ENCODE measurements around the gene ADAM15. TPM values are rescaled to one million over a fixed set of nuclear protein-coding genes. Genes with fewer than 3 reads are reported as not detected.

The ADAM15 gene
- total RNA-seq, 1 experiment from 2014 or later: 187 TPM

- H3K27me3 ChIP-seq (ENCODE audit: insufficient read depth, low read depth): no peaks in the 10 kb centered on the region
- H3K36me3 ChIP-seq (ENCODE audit: low read depth): no peaks in the 10 kb centered on the region
- CTCF ChIA-PET: interaction anchor here (0.6 kb wide), 1 partner anchor 68 kb away, joined by 6 read pairs; no protein-coding TSS in a partner anchor
- intact Hi-C loops (cut with micrococcal nuclease; ENCODE audit: unreplicated experiment): loop anchor here (2.0 kb wide), 1 partner anchor 35 kb away; no protein-coding TSS in a partner anchor
- peak in 1 of 2 experiments; percentile 53 for DNase-seq
- BruUV-seq (replicated peaks): no TSS peak
- no peak overlapping the region for H3K27ac ChIP-seq
- H3K9me3 ChIP-seq (ENCODE audit: insufficient read depth, low read depth): no peaks in the 10 kb centered on the region
- H3K79me2 ChIP-seq (ENCODE audit: low read depth): no peaks in the 10 kb centered on the region
- peaks cover 8% of the 10 kb centered on the region; the same call in 1 of the 2 replicates for H3F3A ChIP-seq (ENCODE audit: insufficient read depth, low read depth)
- H2AFZ ChIP-seq: no peak overlapping the region
- H3K4me2 ChIP-seq: peak overlapping the region; percentile 25; the same call in 1 of the 2 replicates
- H3K9me2 ChIP-seq (ENCODE audit: insufficient read depth): no peaks in the 10 kb centered on the region
- POLR2A ChIA-PET (ENCODE audit: unreplicated experiment): no interaction called here
- H4K20me1 ChIP-seq (ENCODE audit: insufficient read depth): no peaks in the 10 kb centered on the region
- H3K4me1 ChIP-seq (replicated peaks; ENCODE audit: insufficient read depth): 0 out of 2 replicates have a peak, but pooled peaks cover 4% of the 10 kb centered on the region
- TF ChIP-seq CTCF (conservative IDR thresholded peaks at IDR 0.05) (peak; percentile 56; the same call in 1 of the 2 replicates), EZH2 (IDR thresholded peaks at IDR 0.05; ENCODE audit: low read depth) (no peak)
- H3K4me3 ChIP-seq: no peak overlapping the region
Measured at GRCh38 chr1:155093911-155094621, 43.0 kb downstream of the ADAM15 start.

GRCh38 chr1:155094622-155094948 is 43.5 kb downstream of the ADAM15 start:
- no TSS peak for BruUV-seq (replicated peaks)
- CTCF ChIA-PET: no interaction called here
- 0 out of 2 replicates have a peak, but pooled peaks cover 4% of the 10 kb centered on the region for H3K4me1 ChIP-seq (replicated peaks; ENCODE audit: insufficient read depth)
- no peak overlapping the region for H3K4me3 ChIP-seq
- POLR2A ChIA-PET (ENCODE audit: unreplicated experiment): no interaction called here
- no peaks in the 10 kb centered on the region for H3K79me2 ChIP-seq (ENCODE audit: low read depth)
- H3K27me3 ChIP-seq (ENCODE audit: insufficient read depth, low read depth): no peaks in the 10 kb centered on the region
- no peak overlapping the region for H2AFZ ChIP-seq
- H3K9me2 ChIP-seq (ENCODE audit: insufficient read depth): no peaks in the 10 kb centered on the region
- TF ChIP-seq CTCF (conservative IDR thresholded peaks at IDR 0.05): no peak; the same call in 1 of the 2 replicates
- TF ChIP-seq EZH2 (IDR thresholded peaks at IDR 0.05; ENCODE audit: low read depth): no peak
- peaks cover 8% of the 10 kb centered on the region; the same call in 1 of the 2 replicates for H3F3A ChIP-seq (ENCODE audit: insufficient read depth, low read depth)
- no peak overlapping the region for H3K27ac ChIP-seq
- no peak for DNase-seq
- H3K4me2 ChIP-seq: no peak overlapping the region
- H4K20me1 ChIP-seq (ENCODE audit: insufficient read depth): no peaks in the 10 kb centered on the region
- no peaks in the 10 kb centered on the region for H3K9me3 ChIP-seq (ENCODE audit: insufficient read depth, low read depth)
- intact Hi-C loops (cut with micrococcal nuclease; ENCODE audit: unreplicated experiment): loop anchor here (2.0 kb wide), 1 partner anchor 34 kb away; no protein-coding TSS in a partner anchor
- H3K36me3 ChIP-seq (ENCODE audit: low read depth): no peaks in the 10 kb centered on the region

GRCh38 chr1:155099331-155099730 is 48.2 kb downstream of the ADAM15 start:
- no peak overlapping the region for H3K4me3 ChIP-seq
- no peak overlapping the region for H3K4me2 ChIP-seq
- no peaks in the 10 kb centered on the region for H3K79me2 ChIP-seq (ENCODE audit: low read depth)
- no peaks in the 10 kb centered on the region for H3K4me1 ChIP-seq (replicated peaks; ENCODE audit: insufficient read depth)
- no peaks in the 10 kb centered on the region for H3K36me3 ChIP-seq (ENCODE audit: low read depth)
- H3K27ac ChIP-seq: no peak overlapping the region
- BruUV-seq (replicated peaks): no TSS peak
- H3K9me3 ChIP-seq (ENCODE audit: insufficient read depth, low read depth): no peaks in the 10 kb centered on the region
- ChIA-PET POLR2A (ENCODE audit: unreplicated experiment) (interaction anchor here (0.7 kb wide), 1 partner anchor 26 kb away, joined by 5 read pairs; no protein-coding TSS in a partner anchor), CTCF (interaction anchor here (0.7 kb wide), 1 partner anchor 43 kb away, joined by 15 read pairs; no protein-coding TSS in a partner anchor)
- H3K27me3 ChIP-seq (ENCODE audit: insufficient read depth, low read depth): no peaks in the 10 kb centered on the region
- H3F3A ChIP-seq (ENCODE audit: insufficient read depth, low read depth): 0 out of 2 replicates have a peak, but pooled peaks cover 4% of the 10 kb centered on the region
- intact Hi-C loops (cut with micrococcal nuclease; ENCODE audit: unreplicated experiment): no loop called here
- no peaks in the 10 kb centered on the region for H3K9me2 ChIP-seq (ENCODE audit: insufficient read depth)
- H4K20me1 ChIP-seq (ENCODE audit: insufficient read depth): no peaks in the 10 kb centered on the region
- DNase-seq: no peak
- H2AFZ ChIP-seq: no peak overlapping the region
- TF ChIP-seq CTCF (conservative IDR thresholded peaks at IDR 0.05): no peak
- no peak for TF ChIP-seq EZH2 (IDR thresholded peaks at IDR 0.05; ENCODE audit: low read depth)

Measured in PC-9 (cell line).